ENCODE data around the gene POU6F1.

GRCh38 chr12:51219322-51219721, 1.5 kb upstream of the POU6F1 start:
- TF ChIP-seq CTCF (IDR thresholded peaks at IDR 0.05; ENCODE audit: low read length) (no peak), EZH2 (IDR thresholded peaks at IDR 0.05; ENCODE audit: borderline replicate concordance, low read length) (no peak)
